GM12878 (cell line): ENCODE data around the gene BTBD9. TPM values are rescaled to one million over a fixed set of nuclear protein-coding genes. Genes with fewer than 3 reads are reported as not detected.

Source experiments
- ATAC-seq: fragments of 200-7000 bp; cut with Tn5 transposase; 3 replicates; pipeline ENCODE4 v1.9.1; 2020; ENCODE audit warnings: mild to moderate bottlenecking, moderate library complexity
- BruUV-seq: library from RNA; stranded (reverse); fragments of 400-500 nt; replicated peaks from 2 replicates; lab custom pipeline; 2021; lab: Mats Ljungman, UMichigan
- CTCF ChIA-PET: fragments of 300-600 bp; sonication (Branson Sonifier 250); formaldehyde crosslinking; extraction: SDS; loops from one replicate; lab custom pipeline; 2021; ENCODE audit warnings: inconsistent platforms; lab: Yijun Ruan, JAX
- POLR2A ChIA-PET: fragments of 350-600 bp; formaldehyde crosslinking; extraction: SDS; loops from one replicate; lab custom pipeline; 2021; ENCODE audit warnings: inconsistent platforms; lab: Charles Lee
- RAD21 ChIA-PET: fragments of 300-600 bp; sonication (Branson Sonifier 250); formaldehyde crosslinking; loops from one replicate; lab custom pipeline; 2023; ENCODE audit warnings: antibody characterized with exemption; ENCODE audit not compliant: unreplicated experiment; lab: Charles Lee
- SMC1A ChIA-PET: fragments of 300-600 bp; sonication (Branson Sonifier 250); formaldehyde crosslinking; loops from one replicate; lab custom pipeline; 2023; ENCODE audit not compliant: unreplicated experiment, uncharacterized antibody; lab: Charles Lee
- DNase-seq: peaks from one replicate; pipeline ENCODE4 v3.0.0-alpha.2; 2011; ENCODE audit warnings: low read depth, low spot score
- FAIRE-seq: peaks from 3 replicates; lab custom pipeline; 2011; peaks lifted over from hg19 to GRCh38; lab: Jason Lieb, UNC
- H2AFZ ChIP-seq: 2 replicates; pipeline ENCODE4 v1.6.0; 2011; ENCODE audit warnings: low read depth, low read length, control low read depth; ENCODE audit not compliant: control insufficient read depth
- H3K27ac ChIP-seq: 2 replicates; pipeline ENCODE4 v1.5.1; 2011; ENCODE audit warnings: control low read depth; ENCODE audit not compliant: control insufficient read depth, insufficient read depth
- H3K27me3 ChIP-seq, 2 experiments: replicated peaks in 1 of 2; 2 replicates each; pipeline versions ENCODE4 v1.6.0 to v1.6.1; 2011; ENCODE audit warnings: low read length in 1 of 2; ENCODE audit not compliant: control insufficient read depth in 2 of 2, insufficient read depth in 2 of 2
- H3K36me3 ChIP-seq, 2 experiments: 2 replicates each; pipeline ENCODE4 v1.5.1; 2011; ENCODE audit warnings: low read length in 1 of 2; ENCODE audit not compliant: control insufficient read depth in 2 of 2, insufficient read depth in 2 of 2
- H3K4me1 ChIP-seq: 2 replicates; pipeline ENCODE4 v1.6.1; 2011; ENCODE audit warnings: mild to moderate bottlenecking, low read length, moderate library complexity, mixed read lengths; ENCODE audit not compliant: control insufficient read depth, insufficient read depth
- H3K4me2 ChIP-seq: 2 replicates; pipeline ENCODE4 v1.6.0; 2011; ENCODE audit warnings: control low read depth; ENCODE audit not compliant: control insufficient read depth, insufficient read depth
- H3K4me3 ChIP-seq: fragments of 200-600 bp; sonication (generic); 2 replicates; pipeline ENCODE4 v1.5.1; 2016
- H3K79me2 ChIP-seq: 2 replicates; pipeline ENCODE4 v1.6.0; 2011; ENCODE audit warnings: low read length; ENCODE audit not compliant: control insufficient read depth, insufficient read depth
- H3K9ac ChIP-seq: 2 replicates; pipeline ENCODE4 v1.8.0; 2011; ENCODE audit warnings: low read length, control low read depth, mixed read lengths; ENCODE audit not compliant: control insufficient read depth, insufficient read depth
- H3K9me3 ChIP-seq: replicated peaks from 3 replicates; pipeline ENCODE4 v1.5.1; 2011; ENCODE audit warnings: mild to moderate bottlenecking, low read length; ENCODE audit not compliant: control insufficient read depth, insufficient read depth
- H4K20me1 ChIP-seq: 2 replicates; pipeline ENCODE4 v1.6.0; 2011; ENCODE audit not compliant: control insufficient read depth, insufficient read depth
- CBX3 ChIP-seq: fragments of 200-600 bp; sonication (generic); IDR thresholded peaks from 2 replicates; pipeline ENCODE4 v1.6.1; 2016; ENCODE audit warnings: low read depth, borderline replicate concordance
- DPF2 ChIP-seq: fragments of 450-650 bp; IDR thresholded peaks from 2 replicates; pipeline ENCODE4 v1.6.1; 2017; ENCODE audit warnings: mild to moderate bottlenecking
- EGR1 ChIP-seq, 2 experiments: IDR thresholded peaks; 1 replicate in 1 of 2; 2 replicates in 1 of 2; pipeline ENCODE4 v1.6.1; 2011 to 2012; ENCODE audit warnings: low read depth in 2 of 2, low read length in 2 of 2, borderline replicate concordance in 1 of 2, mild to moderate bottlenecking in 1 of 2, moderate library complexity in 1 of 2
- ETV6 ChIP-seq, 2 experiments: fragments of 450-650 bp in 1 of 2; IDR thresholded peaks in 1 of 2; conservative IDR thresholded peaks in 1 of 2; 2 replicates each; pipeline ENCODE4 v1.6.1; 2014; ENCODE audit warnings: antibody characterized with exemption in 1 of 2, borderline replicate concordance in 1 of 2, low read depth in 1 of 2, mild to moderate bottlenecking in 1 of 2, moderate library complexity in 1 of 2
- HDAC6 ChIP-seq: fragments of 200-600 bp; sonication (generic); IDR thresholded peaks from one replicate; pipeline ENCODE4 v1.8.0; 2017; ENCODE audit warnings: antibody characterized with exemption; ENCODE audit not compliant: unreplicated experiment
- MLLT1 ChIP-seq: fragments of 450-650 bp; IDR thresholded peaks from 2 replicates; pipeline ENCODE4 v1.6.1; 2016; ENCODE audit warnings: mild to moderate bottlenecking
- PML ChIP-seq: IDR thresholded peaks from 2 replicates; pipeline ENCODE4 v1.6.1; 2012; ENCODE audit warnings: low read length, inconsistent platforms
- POLR2A ChIP-seq: IDR thresholded peaks from 2 replicates; pipeline ENCODE4 v1.6.1; 2011; ENCODE audit warnings: low read depth, mild to moderate bottlenecking, low read length
- PRDM15 ChIP-seq: fragments of 450-650 bp; formaldehyde crosslinking; IDR thresholded peaks from 2 replicates; pipeline ENCODE4 v1.4.0; 2020; ENCODE audit warnings: mild to moderate bottlenecking, moderate library complexity
- SMARCA5 ChIP-seq: fragments of 450-650 bp; IDR thresholded peaks from 2 replicates; pipeline ENCODE4 v1.6.1; 2017; ENCODE audit warnings: mild to moderate bottlenecking
- ZSCAN29 ChIP-seq: fragments of 450-650 bp; IDR thresholded peaks from 2 replicates; pipeline ENCODE4 v1.6.1; 2017; ENCODE audit warnings: mild to moderate bottlenecking, moderate library complexity
- ZZZ3 ChIP-seq: IDR thresholded peaks from 2 replicates; pipeline ENCODE4 v1.6.1; 2011; ENCODE audit warnings: low read depth; ENCODE audit not compliant: control insufficient read depth, insufficient read length
- WGBS: methylation state at CpG from one replicate; pipeline ENCODE4 v1.1.6; 2016; ENCODE audit warnings: low lambda C conversion rate; ENCODE audit not compliant: insufficient replicate concordance, insufficient coverage; ENCODE audit errors: missing lambda C conversion rate; 5-methylcytosine and 5-hydroxymethylcytosine counted together
- in situ Hi-C: fragments of 300-500 bp; cut with MboI; formaldehyde crosslinking; loops from 9 replicates; pipeline ENCODE4 v1.14.3; 2018; ENCODE audit warnings: mixed read lengths
- intact Hi-C: fragments of 100-400 bp; cut with micrococcal nuclease; formaldehyde crosslinking; loops from one replicate; pipeline ENCODE4 v1.14.2; 2022; ENCODE audit not compliant: unreplicated experiment
- polyA plus RNA-seq, 11 experiments: library from polyadenylated mRNA; depleted of rRNA in 4 of 11; unstranded in 6 of 11; stranded (reverse) in 5 of 11; fragments of >200 nt; fragmentation: Nextera tagmentation in 4 of 11; fragmentation: Illumina TruSeq in 1 of 11; extraction: Ambion mirVana in 4 of 11; extraction: Trizol in 1 of 11; gene quantifications; 1 replicate in 1 of 11; 2 replicates in 10 of 11; pipeline versions ENCODE4 v1.2.1 to v1.2.3, GENCODE V29; 2011 to 2016; ENCODE audit warnings: inconsistent platforms in 2 of 11, missing spikeins in 2 of 11, low read depth in 1 of 11
- total RNA-seq, 4 experiments: library from RNA; depleted of rRNA in 3 of 4; stranded (reverse); fragments of >200 nt in 3 of 4; fragmentation: Illumina TruSeq in 1 of 4; extraction: Trizol in 1 of 4; gene quantifications; 2 replicates each; pipeline versions ENCODE4 v1.2.1 to v1.2.3, GENCODE V29; 2013 to 2021
- TF ChIP-seq, protein P1 (sequence below): fragments of 450-650 bp; IDR thresholded peaks from 2 replicates; pipeline ENCODE4 v1.6.1; 2018; ENCODE audit warnings: borderline replicate concordance, mild to moderate bottlenecking; ENCODE audit not compliant: partially characterized antibody

Gene BTBD9
- total and polyA plus RNA-seq, 10 of the 15 experiments (the other 5 are each of a cell fraction or from before 2014, with no cell fraction given): 0.22 to 8.6 (median 4.6) TPM

DNA sequence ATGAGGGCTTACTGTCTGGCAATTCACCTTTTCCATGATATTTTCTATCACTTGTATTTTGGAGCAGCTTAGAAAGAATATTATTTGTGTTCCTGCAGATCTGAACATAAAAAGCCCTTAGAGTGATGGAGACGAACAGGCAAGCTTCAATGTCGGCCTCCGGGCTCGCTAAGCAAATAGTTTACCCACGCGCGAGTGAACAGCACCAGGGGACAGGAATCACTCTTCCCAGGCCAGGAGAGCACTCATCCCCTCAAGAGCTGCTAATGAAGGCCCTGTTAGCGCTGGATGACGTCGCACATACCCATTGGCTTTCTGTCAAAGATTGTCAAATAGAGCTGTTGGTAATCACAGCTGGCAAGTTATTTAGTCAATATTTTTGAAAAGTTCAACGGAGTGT is 424.5 kb downstream of the BTBD9 start (continued):
- no peak for TF ChIP-seq PRDM15 (CRISPR knock-in tag)
- TF ChIP-seq, all 136 proteins: peak for 0

DNA sequence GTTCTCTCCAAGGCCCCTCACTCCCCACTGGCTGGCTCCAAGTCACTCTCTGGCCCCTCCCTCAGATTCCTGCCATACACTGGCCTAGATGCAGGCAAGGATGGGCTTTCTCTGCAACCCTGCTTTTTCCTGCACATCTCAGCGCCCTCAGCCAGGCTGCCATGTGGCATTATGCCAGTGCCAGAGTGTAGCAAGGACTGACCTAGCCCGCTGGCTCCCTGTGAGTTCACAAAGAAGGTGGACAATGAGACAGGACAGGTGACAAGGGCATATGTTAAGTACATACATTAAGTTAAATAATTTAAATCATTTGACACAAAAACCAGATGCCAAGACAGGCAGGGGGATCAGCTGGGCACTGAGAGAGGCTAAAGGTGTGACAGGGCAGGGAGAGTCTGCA is 425.6 kb downstream of the BTBD9 start:
- FAIRE-seq: no peak
- H3K9ac ChIP-seq: no peak overlapping the region
- no peaks in the 10 kb centered on the region for H3K79me2 ChIP-seq
- no peak overlapping the region for H3K4me3 ChIP-seq
- H2AFZ ChIP-seq: no peak overlapping the region
- no peaks in the 10 kb centered on the region for H3K27me3 ChIP-seq
- ATAC-seq: no peak
- H3K9me3 ChIP-seq: no peaks in the 10 kb centered on the region
- no TSS peak for BruUV-seq
- in situ Hi-C loops (no loop called here), intact Hi-C loops (no loop called here)
- no peak for DNase-seq
- no peak for TF ChIP-seq SMARCA5
- no peak for TF ChIP-seq PML
- no peak for TF ChIP-seq ZSCAN29
- TF ChIP-seq POLR2A: no peak
- TF ChIP-seq, protein P1, sequence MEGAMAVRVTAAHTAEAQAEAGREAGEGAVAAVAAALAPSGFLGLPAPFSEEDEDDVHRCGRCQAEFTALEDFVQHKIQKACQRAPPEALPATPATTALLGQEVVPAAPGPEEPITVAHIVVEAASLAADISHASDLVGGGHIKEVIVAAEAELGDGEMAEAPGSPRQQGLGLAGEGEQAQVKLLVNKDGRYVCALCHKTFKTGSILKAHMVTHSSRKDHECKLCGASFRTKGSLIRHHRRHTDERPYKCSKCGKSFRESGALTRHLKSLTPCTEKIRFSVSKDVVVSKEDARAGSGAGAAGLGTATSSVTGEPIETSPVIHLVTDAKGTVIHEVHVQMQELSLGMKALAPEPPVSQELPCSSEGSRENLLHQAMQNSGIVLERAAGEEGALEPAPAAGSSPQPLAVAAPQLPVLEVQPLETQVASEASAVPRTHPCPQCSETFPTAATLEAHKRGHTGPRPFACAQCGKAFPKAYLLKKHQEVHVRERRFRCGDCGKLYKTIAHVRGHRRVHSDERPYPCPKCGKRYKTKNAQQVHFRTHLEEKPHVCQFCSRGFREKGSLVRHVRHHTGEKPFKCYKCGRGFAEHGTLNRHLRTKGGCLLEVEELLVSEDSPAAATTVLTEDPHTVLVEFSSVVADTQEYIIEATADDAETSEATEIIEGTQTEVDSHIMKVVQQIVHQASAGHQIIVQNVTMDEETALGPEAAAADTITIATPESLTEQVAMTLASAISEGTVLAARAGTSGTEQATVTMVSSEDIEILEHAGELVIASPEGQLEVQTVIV: no peak
- no peak for TF ChIP-seq CBX3
- no peak for TF ChIP-seq EGR1 (IDR thresholded peaks at IDR 0.05; ENCODE audit: borderline replicate concordance in 1 of 2, low read depth in 2 of 2, low read length in 2 of 2)
- TF ChIP-seq HDAC6: no peak
- no peak for TF ChIP-seq MLLT1
- TF ChIP-seq ZZZ3: no peak
- no peak for TF ChIP-seq DPF2
- no peak for TF ChIP-seq ETV6 (conservative IDR thresholded peaks at IDR 0.05 in 1 of 2, IDR thresholded peaks at IDR 0.05 in 1 of 2; ENCODE audit: borderline replicate concordance in 1 of 2, low read depth in 1 of 2)
- H3K36me3 ChIP-seq: no peaks in the 10 kb centered on the region
- ChIA-PET CTCF (no interaction called here), SMC1A (no interaction called here), POLR2A (interaction anchor here (0.5 kb wide), 1 partner anchor 15 kb away, joined by 3 read pairs; no protein-coding TSS in a partner anchor), RAD21 (no interaction called here)
- WGBS: 55% methylated on average over 2 of the region's 2 CpGs
- no peaks in the 10 kb centered on the region for H4K20me1 ChIP-seq
- no peak overlapping the region for H3K27ac ChIP-seq
- no peak overlapping the region for H3K4me2 ChIP-seq
- H3K4me1 ChIP-seq: peaks cover 6% of the 10 kb centered on the region; the same call in 1 of the 2 replicates
